SHP77 (cell line): ENCODE measurements around the gene CHRNA7.
"Not testable (repeated sequence)": the region's sequence is repeated elsewhere in the genome, so short reads cannot be mapped to it uniquely, and the experiment has no call there.

Experiments
- DNase-seq, 2 experiments: peaks; one replicate each; lab custom pipeline; 2025; lab: John Stamatoyannopoulos, UW

CHRNA7 gene

GRCh38 chr15:32193780-32194179 is 163.5 kb downstream of the CHRNA7 start:
- not testable (repeated sequence) for DNase-seq

DNA sequence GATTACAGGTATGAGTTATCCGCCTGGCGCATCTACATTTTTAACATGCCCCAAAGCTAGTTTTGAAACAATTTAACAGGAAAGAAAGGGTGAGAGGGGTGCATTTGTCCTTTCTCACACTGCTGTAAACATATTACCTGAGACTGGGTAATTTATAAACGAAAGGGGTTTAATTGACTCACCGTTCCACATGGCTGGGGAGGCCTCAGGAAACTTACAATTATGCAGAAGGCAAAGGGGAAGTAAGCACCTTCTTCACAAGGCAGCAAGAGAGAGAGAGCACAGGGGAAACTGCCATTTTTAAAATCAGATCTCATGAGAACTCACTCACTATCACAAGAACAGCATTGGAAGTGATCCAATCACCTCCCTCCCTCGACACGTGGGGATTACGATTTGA is 165.9 kb downstream of the CHRNA7 start:
- DNase-seq: not testable (repeated sequence)

DNA sequence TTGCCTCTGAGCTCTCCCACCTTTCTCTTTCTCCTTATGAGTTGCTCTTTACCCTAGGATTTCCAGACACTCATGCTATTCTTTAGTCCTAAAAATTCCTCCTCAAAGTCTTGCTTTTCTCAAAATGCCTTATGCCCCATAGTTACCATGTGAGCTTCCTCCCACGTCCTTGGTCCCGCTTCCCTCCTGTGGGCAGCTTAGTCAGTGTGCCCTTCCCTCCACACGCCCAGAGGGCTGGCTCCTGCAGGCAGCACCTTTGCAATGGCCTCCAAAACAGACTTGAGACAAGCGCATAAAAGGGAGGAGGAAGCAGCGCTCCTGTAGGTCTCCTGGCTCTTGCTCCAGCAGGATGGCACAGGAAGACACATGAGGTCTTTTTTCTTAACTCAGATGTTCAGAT is 168.6 kb downstream of the CHRNA7 start:
- DNase-seq: not testable (repeated sequence)

DNA sequence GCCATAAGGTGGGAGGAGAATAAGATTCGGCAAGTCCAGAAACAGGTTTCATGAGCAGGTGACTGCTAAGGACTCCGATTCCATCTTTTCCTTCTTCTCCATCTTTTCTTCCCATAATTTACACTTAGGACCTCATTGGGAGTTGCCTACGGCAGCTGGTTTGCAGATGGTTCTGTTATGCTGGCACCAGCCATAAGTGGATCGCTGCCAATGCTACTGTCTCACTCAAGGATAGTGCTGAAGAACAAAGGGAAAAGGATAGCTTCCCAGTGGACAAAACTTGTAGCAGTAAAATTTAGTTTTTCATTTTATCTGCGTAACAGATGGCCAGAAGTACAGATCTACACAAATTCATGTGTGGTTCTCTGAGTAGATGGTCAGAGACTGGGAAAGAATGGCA is 178.8 kb downstream of the CHRNA7 start:
- not testable (repeated sequence) for DNase-seq

DNA sequence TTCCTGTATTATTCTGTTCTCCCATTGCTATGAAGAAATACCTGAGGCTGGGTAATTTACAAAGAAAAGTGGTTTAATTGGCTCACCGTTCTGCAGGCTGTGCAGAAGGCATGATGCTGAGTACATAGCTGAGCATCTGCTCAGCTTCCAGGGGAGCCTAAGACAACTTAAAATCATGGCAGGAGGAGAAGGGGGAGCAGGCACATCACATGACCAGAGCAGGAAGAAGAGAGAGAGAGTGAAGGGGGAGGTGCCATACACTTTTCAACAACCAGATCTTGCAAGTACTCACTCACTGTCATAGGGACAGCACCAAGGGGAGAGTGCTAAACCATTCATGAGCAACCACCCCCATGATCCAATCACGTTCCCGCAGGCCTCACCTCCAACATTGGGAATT is 188.4 kb downstream of the CHRNA7 start:
- no peak for DNase-seq
